Gastrocnemius medialis (tissue), 4 donors: ENCODE data around the gene RAB4B. TPM values are rescaled to one million over a fixed set of nuclear protein-coding genes. Genes with fewer than 3 reads are reported as not detected.

ENCODE experiments used
- ATAC-seq, 2 donors: fragments of 150-250 bp; one replicate each; pipeline ENCODE4 v1.9.1; 2016
- DNase-seq, 2 donors: peaks; one replicate each; pipeline ENCODE4 v3.0.0-alpha.2; 2019
- H3K27ac ChIP-seq, 4 donors: fragments of 200-600 bp; sonication (generic); 1 replicate in 1 of 4; 2 replicates in 3 of 4; pipeline ENCODE4 v1.5.1; 2016 to 2018; ENCODE audit warnings: mild to moderate bottlenecking in 2 of 4, moderate library complexity in 1 of 4
- H3K27me3 ChIP-seq, 3 donors: fragments of 200-600 bp; sonication (generic) in 2 of 3; 1 replicate in 1 of 3; 2 replicates in 2 of 3; pipeline versions ENCODE4 v1.5.1 to v1.6.0; 2016 to 2019; ENCODE audit warnings: mild to moderate bottlenecking in 1 of 3, moderate library complexity in 1 of 3
- H3K36me3 ChIP-seq, 2 donors: fragments of 200-600 bp; sonication (generic) in 1 of 2; one replicate each; pipeline ENCODE4 v1.5.1; 2017 to 2018
- H3K4me1 ChIP-seq, 2 donors: fragments of 200-600 bp; sonication (generic) in 1 of 2; one replicate each; pipeline ENCODE4 v1.5.1; 2016 to 2017; ENCODE audit warnings: mild to moderate bottlenecking in 2 of 2
- H3K4me3 ChIP-seq, 4 donors: fragments of 200-600 bp; sonication (generic) in 3 of 4; 1 replicate in 1 of 4; 2 replicates in 3 of 4; pipeline ENCODE4 v1.5.1; 2016 to 2019; ENCODE audit warnings: mild to moderate bottlenecking in 2 of 4
- H3K9me3 ChIP-seq, 3 donors: fragments of 200-600 bp; sonication (generic) in 2 of 3; 1 replicate in 1 of 3; 2 replicates in 2 of 3; pipeline ENCODE4 v1.5.1; 2016 to 2019
- CTCF ChIP-seq, 5 experiments: fragments of 450-650 bp in 3 of 5; fragments of 200-600 bp in 2 of 5; sonication (generic) in 2 of 5; IDR thresholded peaks in 4 of 5; conservative IDR thresholded peaks in 1 of 5; 1 replicate in 4 of 5; 2 replicates in 1 of 5; pipeline ENCODE4 v1.5.1; 2016 to 2019; ENCODE audit warnings: antibody characterized with exemption in 5 of 5, mild to moderate bottlenecking in 3 of 5, moderate library complexity in 3 of 5
- POLR2A ChIP-seq, 2 donors: fragments of 450-650 bp; IDR thresholded peaks; one replicate each; pipeline ENCODE4 v1.6.1; 2017; ENCODE audit warnings: antibody characterized with exemption in 2 of 2, mild to moderate bottlenecking in 2 of 2, moderate library complexity in 2 of 2
- in situ Hi-C, 4 donors: fragments of 200-750 bp; cut with MboI; loops; one replicate each; pipeline versions ENCODE4 v1.15.0 to v1.8.0; 2017; ENCODE audit warnings: low sequenced_read_pairs in 4 of 4
- intact Hi-C: fragments of 100-400 bp; cut with DNase I; formaldehyde crosslinking; loops from one replicate; pipeline ENCODE4 v1.15.1; 2023; ENCODE audit warnings: low total_unique reads
- total RNA-seq, 4 donors: library from RNA; depleted of rRNA; stranded (reverse); fragments of >200 nt; gene quantifications; one replicate each; pipeline versions ENCODE4 v1.1.0 to v1.2.3, GENCODE V29; 2016

RAB4B gene
- total RNA-seq, 4 donors from 2014 or later, result 14.9 to 27.2 (median 19.7) TPM

- in situ Hi-C loops (no loop called here), intact Hi-C loops (no loop called here)
- H3K4me3 ChIP-seq, result no peak overlapping the region
- no peak for TF ChIP-seq POLR2A (IDR thresholded peaks at IDR 0.05)
- TF ChIP-seq CTCF (IDR thresholded peaks at IDR 0.05 in 4 of 5, conservative IDR thresholded peaks at IDR 0.05 in 1 of 5), result no peak
- H3K9me3 ChIP-seq, result no peaks in the 10 kb centered on the region
- H3K4me1 ChIP-seq, result peaks cover 8 to 11% of the 10 kb centered on the region in 2 donors
- DNase-seq (no peak), ATAC-seq (no peak)
- no peaks in the 10 kb centered on the region for H3K27me3 ChIP-seq
- peaks cover 0 to 81% of the 10 kb centered on the region in 2 donors for H3K36me3 ChIP-seq
- no peak overlapping the region for H3K27ac ChIP-seq
Observed at GRCh38 chr19:40736661-40737060, 41.4 kb upstream of the RAB4B start.

- DNase-seq, result no peak
- no peaks in the 10 kb centered on the region for H3K27me3 ChIP-seq
- peaks cover 0 to 76% of the 10 kb centered on the region in 2 donors for H3K36me3 ChIP-seq
- intact Hi-C loops (no loop called here), in situ Hi-C loops (no loop called here)
- peaks cover 8 to 11% of the 10 kb centered on the region in 2 donors for H3K4me1 ChIP-seq
- TF ChIP-seq CTCF (IDR thresholded peaks at IDR 0.05 in 4 of 5, conservative IDR thresholded peaks at IDR 0.05 in 1 of 5) (no peak), POLR2A (IDR thresholded peaks at IDR 0.05) (no peak)
- H3K4me3 ChIP-seq, result no peak overlapping the region
- no peak for ATAC-seq
- no peaks in the 10 kb centered on the region for H3K9me3 ChIP-seq
- H3K27ac ChIP-seq, result no peak overlapping the region
Observed at GRCh38 chr19:40737102-40737644, 40.9 kb upstream of the RAB4B start.

- Histone ChIP-seq H3K27ac (peak overlapping the region; percentile 27 to 76 (median 66)), H3K4me3 (no peak overlapping the region), H3K4me1 (peaks cover 8 to 11% of the 10 kb centered on the region in 2 donors), H3K36me3 (peaks cover 0 to 57% of the 10 kb centered on the region in 2 donors), H3K27me3 (no peaks in the 10 kb centered on the region), H3K9me3 (no peaks in the 10 kb centered on the region)
- in situ Hi-C loops, result no loop called here
- intact Hi-C loops, result no loop called here
- DNase-seq, result no peak
- TF ChIP-seq CTCF (IDR thresholded peaks at IDR 0.05 in 4 of 5, conservative IDR thresholded peaks at IDR 0.05 in 1 of 5) (no peak), POLR2A (IDR thresholded peaks at IDR 0.05) (no peak)
- no peak for ATAC-seq
Observed at GRCh38 chr19:40739030-40739839, 38.8 kb upstream of the RAB4B start.

GRCh38 chr19:40739871-40740703 lies 38.0 kb upstream of the RAB4B start:
- no peak overlapping the region for H3K4me3 ChIP-seq
- intact Hi-C loops (no loop called here), in situ Hi-C loops (no loop called here)
- H3K36me3 ChIP-seq, result peaks cover 0 to 49% of the 10 kb centered on the region in 2 donors
- peak overlapping the region; percentile 53 to 76 (median 66) for H3K27ac ChIP-seq
- peaks cover 8 to 11% of the 10 kb centered on the region in 2 donors for H3K4me1 ChIP-seq
- ATAC-seq (peak; percentile 12 to 13), DNase-seq (peak in 1 of 2 donors; percentile 49)
- TF ChIP-seq CTCF (IDR thresholded peaks at IDR 0.05 in 4 of 5, conservative IDR thresholded peaks at IDR 0.05 in 1 of 5) (no peak), POLR2A (IDR thresholded peaks at IDR 0.05) (no peak)
- no peaks in the 10 kb centered on the region for H3K9me3 ChIP-seq
- no peaks in the 10 kb centered on the region for H3K27me3 ChIP-seq
